Tibial nerve (tissue), 4 donors: ENCODE results near the gene SGTA. TPM values are rescaled to one million over a fixed set of nuclear protein-coding genes. Genes with fewer than 3 reads are reported as not detected.

ENCODE experiments used
- DNase-seq, 2 donors: peaks; one replicate each; pipeline ENCODE4 v3.0.0-alpha.2; 2019; ENCODE audit warnings: low spot score in 2 of 2
- H3K27ac ChIP-seq, 4 donors: fragments of 200-600 bp; sonication (generic) in 3 of 4; one replicate each; pipeline ENCODE4 v1.5.1; 2017 to 2019; ENCODE audit warnings: mild to moderate bottlenecking in 1 of 4
- H3K27me3 ChIP-seq, 2 donors: fragments of 200-600 bp; sonication (generic) in 1 of 2; one replicate each; pipeline versions ENCODE4 v1.5.1 to v1.6.0; 2017 to 2019
- H3K36me3 ChIP-seq, 3 donors: fragments of 200-600 bp; sonication (generic); one replicate each; pipeline ENCODE4 v1.5.1; 2018 to 2019
- H3K4me1 ChIP-seq, 4 donors: fragments of 200-600 bp; sonication (generic) in 3 of 4; one replicate each; pipeline ENCODE4 v1.5.1; 2017 to 2019
- H3K4me3 ChIP-seq, 4 donors: fragments of 200-600 bp; sonication (generic) in 3 of 4; one replicate each; pipeline ENCODE4 v1.5.1; 2017 to 2019; ENCODE audit warnings: mild to moderate bottlenecking in 1 of 4, moderate library complexity in 1 of 4
- H3K9me3 ChIP-seq, 4 donors: fragments of 200-600 bp; sonication (generic) in 3 of 4; one replicate each; pipeline ENCODE4 v1.5.1; 2017 to 2019
- CTCF ChIP-seq, 5 experiments: fragments of 200-600 bp in 3 of 5; fragments of 450-650 bp in 2 of 5; sonication (generic) in 3 of 5; IDR thresholded peaks; one replicate each; pipeline ENCODE4 v1.5.1; 2016 to 2019; ENCODE audit warnings: antibody characterized with exemption in 5 of 5, mild to moderate bottlenecking in 3 of 5, moderate library complexity in 2 of 5
- EP300 ChIP-seq, 2 donors: sonication (generic); formaldehyde crosslinking; IDR thresholded peaks; one replicate each; pipeline ENCODE4 v1.6.1; 2017; ENCODE audit warnings: antibody characterized with exemption in 2 of 2, mild to moderate bottlenecking in 1 of 2
- POLR2A ChIP-seq, 2 donors: fragments of 450-650 bp; IDR thresholded peaks; one replicate each; pipeline ENCODE4 v1.6.1; 2017; ENCODE audit warnings: antibody characterized with exemption in 2 of 2, mild to moderate bottlenecking in 2 of 2, moderate library complexity in 2 of 2
- WGBS, 2 donors: methylation state at CpG; one replicate each; pipeline ENCODE4 v1.1.5; 2018; 5-methylcytosine and 5-hydroxymethylcytosine counted together
- total RNA-seq, 4 donors: library from RNA; depleted of rRNA; stranded (reverse); fragments of >200 nt; gene quantifications; one replicate each; pipeline ENCODE4 v1.1.0, GENCODE V29; 2016

Gene SGTA
- total RNA-seq, 4 donors from 2014 or later, result 40.2 to 47.6 (median 44.9) TPM

GRCh38 chr19:2768365-2769132 lies 14.5 kb downstream of the SGTA start:
- H3K27me3 ChIP-seq, result no peaks in the 10 kb centered on the region
- no peak overlapping the region for H3K27ac ChIP-seq
- no peak for DNase-seq
- H3K36me3 ChIP-seq, result peaks cover 4 to 66% (median 10%) of the 10 kb centered on the region in 3 donors
- H3K4me3 ChIP-seq, result no peak overlapping the region
- no peak for TF ChIP-seq CTCF (IDR thresholded peaks at IDR 0.05)
- no peak for TF ChIP-seq EP300 (IDR thresholded peaks at IDR 0.05)
- H3K4me1 ChIP-seq, result peaks cover 0 to 37% (median 0%) of the 10 kb centered on the region in 4 donors
- H3K9me3 ChIP-seq, result no peaks in the 10 kb centered on the region
- 90% methylated on average over 28 to 29 of the region's 29 CpGs for WGBS, 2 donors

- Histone ChIP-seq H3K4me3 (no peak overlapping the region), H3K27ac (no peak overlapping the region), H3K4me1 (peaks cover 0 to 37% (median 0%) of the 10 kb centered on the region in 4 donors), H3K27me3 (no peaks in the 10 kb centered on the region), H3K36me3 (peaks cover 4 to 75% (median 10%) of the 10 kb centered on the region in 3 donors), H3K9me3 (no peaks in the 10 kb centered on the region)
- WGBS, 2 donors, result 91 to 98% methylated on average over 18 to 19 of the region's 19 CpGs
- no peak for DNase-seq
- TF ChIP-seq CTCF (IDR thresholded peaks at IDR 0.05), result no peak
- no peak for TF ChIP-seq POLR2A (IDR thresholded peaks at IDR 0.05)
- TF ChIP-seq EP300 (IDR thresholded peaks at IDR 0.05), result no peak
These were observed 15.4 kb downstream of the SGTA start for GRCh38 chr19:2767688-2768087.

- no peak overlapping the region for H3K4me3 ChIP-seq
- H3K27ac ChIP-seq, result no peak overlapping the region
- no peak for TF ChIP-seq POLR2A (IDR thresholded peaks at IDR 0.05)
- no peak for TF ChIP-seq CTCF (IDR thresholded peaks at IDR 0.05)
- no peak for TF ChIP-seq EP300 (IDR thresholded peaks at IDR 0.05)
- no peaks in the 10 kb centered on the region for H3K27me3 ChIP-seq
- 92 to 96% methylated on average over 24 to 29 of the region's 35 CpGs for WGBS, 2 donors
- H3K36me3 ChIP-seq, result peaks cover 4 to 83% (median 10%) of the 10 kb centered on the region in 3 donors
- H3K4me1 ChIP-seq, result peaks cover 0 to 29% (median 0%) of the 10 kb centered on the region in 4 donors
- no peak for DNase-seq
- no peaks in the 10 kb centered on the region for H3K9me3 ChIP-seq
These were observed 16.3 kb downstream of the SGTA start for GRCh38 chr19:2766594-2767372.

- Histone ChIP-seq H3K4me1 (peaks cover 0 to 17% (median 0%) of the 10 kb centered on the region in 4 donors), H3K27ac (no peak overlapping the region), H3K4me3 (no peak overlapping the region), H3K36me3 (peaks cover 4 to 88% (median 20%) of the 10 kb centered on the region in 3 donors), H3K9me3 (no peaks in the 10 kb centered on the region), H3K27me3 (no peaks in the 10 kb centered on the region)
- no peak for DNase-seq
- TF ChIP-seq EP300 (IDR thresholded peaks at IDR 0.05) (no peak), POLR2A (IDR thresholded peaks at IDR 0.05) (no peak), CTCF (IDR thresholded peaks at IDR 0.05) (no peak)
- 81 to 88% methylated on average over 15 of the region's 15 CpGs for WGBS, 2 donors
These were observed 17.7 kb downstream of the SGTA start for GRCh38 chr19:2765376-2765775.

- Histone ChIP-seq H3K27ac (no peak overlapping the region), H3K9me3 (no peaks in the 10 kb centered on the region), H3K4me3 (no peak overlapping the region), H3K4me1 (peaks cover 0 to 13% (median 0%) of the 10 kb centered on the region in 4 donors), H3K27me3 (no peaks in the 10 kb centered on the region), H3K36me3 (peaks cover 4 to 92% (median 20%) of the 10 kb centered on the region in 3 donors)
- WGBS, 2 donors, result 92 to 93% methylated on average over 21 of the region's 21 CpGs
- TF ChIP-seq CTCF (IDR thresholded peaks at IDR 0.05) (no peak), POLR2A (IDR thresholded peaks at IDR 0.05) (no peak), EP300 (IDR thresholded peaks at IDR 0.05) (no peak)
- no peak for DNase-seq
These were observed 18.1 kb downstream of the SGTA start for GRCh38 chr19:2764945-2765344.
